Measurements from ENCODE around the gene IQSEC2.

The IQSEC2 gene

GRCh38 chrX:53320543-53321229 lies 39.3 kb upstream of the IQSEC2 start:
- TF ChIP-seq YY1 (IDR thresholded peaks at IDR 0.05; ENCODE audit: insufficient read depth, insufficient read length): no peak
- no peak for TF ChIP-seq ZNF274 (IDR thresholded peaks at IDR 0.05; ENCODE audit: low read depth, low read length)
- no peak for TF ChIP-seq SUZ12 (IDR thresholded peaks at IDR 0.05; ENCODE audit: extremely low read depth, insufficient read depth, insufficient read length)
- peaks cover 67% of the 10 kb centered on the region for H3K27me3 ChIP-seq (ENCODE audit: insufficient read depth, insufficient read length)
- no peak for DNase-seq (ENCODE audit: low read depth, low spot score)
- H3K36me3 ChIP-seq (ENCODE audit: insufficient read depth, insufficient read length, low read length): no peaks in the 10 kb centered on the region
- H3K4me3 ChIP-seq (ENCODE audit: insufficient read length, low read depth): peak overlapping the region; percentile 68
- H3K9ac ChIP-seq (ENCODE audit: insufficient read length, low read depth): peak overlapping the region; percentile 76
- H3K4me1 ChIP-seq (ENCODE audit: insufficient read depth, insufficient read length): peaks cover 16% of the 10 kb centered on the region
- no peaks in the 10 kb centered on the region for H3K9me3 ChIP-seq (ENCODE audit: insufficient read depth, low read length)

GRCh38 chrX:53319614-53320542 lies 38.5 kb upstream of the IQSEC2 start:
- H3K9ac ChIP-seq (ENCODE audit: insufficient read length, low read depth): peak overlapping the region; percentile 76

GRCh38 chrX:53318766-53319353 lies 37.5 kb upstream of the IQSEC2 start:
- no peak for TF ChIP-seq ZNF274 (IDR thresholded peaks at IDR 0.05; ENCODE audit: low read depth, low read length)
- no peak for TF ChIP-seq SUZ12 (IDR thresholded peaks at IDR 0.05; ENCODE audit: extremely low read depth, insufficient read depth, insufficient read length)
- no peak for TF ChIP-seq YY1 (IDR thresholded peaks at IDR 0.05; ENCODE audit: insufficient read depth, insufficient read length)
- no peaks in the 10 kb centered on the region for H3K36me3 ChIP-seq (ENCODE audit: insufficient read depth, insufficient read length, low read length)
- no peak for DNase-seq (ENCODE audit: low read depth, low spot score)
- H3K27me3 ChIP-seq (ENCODE audit: insufficient read depth, insufficient read length): peaks cover 60% of the 10 kb centered on the region
- no peak overlapping the region for H3K9ac ChIP-seq (ENCODE audit: insufficient read length, low read depth)
- H3K9me3 ChIP-seq (ENCODE audit: insufficient read depth, low read length): no peaks in the 10 kb centered on the region
- H3K4me1 ChIP-seq (ENCODE audit: insufficient read depth, insufficient read length): peaks cover 16% of the 10 kb centered on the region
- H3K4me3 ChIP-seq (ENCODE audit: insufficient read length, low read depth): no peak overlapping the region

More at GRCh38 chrX:53319614-53320542, 38.5 kb upstream of the IQSEC2 start:
- H3K27me3 ChIP-seq (ENCODE audit: insufficient read depth, insufficient read length): peaks cover 65% of the 10 kb centered on the region
- peak overlapping the region; percentile 68 for H3K4me3 ChIP-seq (ENCODE audit: insufficient read length, low read depth)
- no peaks in the 10 kb centered on the region for H3K36me3 ChIP-seq (ENCODE audit: insufficient read depth, insufficient read length, low read length)
- TF ChIP-seq YY1 (IDR thresholded peaks at IDR 0.05; ENCODE audit: insufficient read depth, insufficient read length) (no peak), SUZ12 (IDR thresholded peaks at IDR 0.05; ENCODE audit: extremely low read depth, insufficient read depth, insufficient read length) (no peak), ZNF274 (IDR thresholded peaks at IDR 0.05; ENCODE audit: low read depth, low read length) (no peak)
- DNase-seq (ENCODE audit: low read depth, low spot score): no peak
- H3K9me3 ChIP-seq (ENCODE audit: insufficient read depth, low read length): no peaks in the 10 kb centered on the region
- H3K4me1 ChIP-seq (ENCODE audit: insufficient read depth, insufficient read length): peaks cover 16% of the 10 kb centered on the region

GRCh38 chrX:53317365-53318069 lies 36.1 kb upstream of the IQSEC2 start:
- Histone ChIP-seq H3K4me1 (ENCODE audit: insufficient read depth, insufficient read length) (peaks cover 16% of the 10 kb centered on the region), H3K9me3 (ENCODE audit: insufficient read depth, low read length) (no peaks in the 10 kb centered on the region), H3K9ac (ENCODE audit: insufficient read length, low read depth) (no peak overlapping the region), H3K27me3 (ENCODE audit: insufficient read depth, insufficient read length) (peaks cover 49% of the 10 kb centered on the region), H3K4me3 (ENCODE audit: insufficient read length, low read depth) (no peak overlapping the region), H3K36me3 (ENCODE audit: insufficient read depth, insufficient read length, low read length) (no peaks in the 10 kb centered on the region)
- no peak for TF ChIP-seq SUZ12 (IDR thresholded peaks at IDR 0.05; ENCODE audit: extremely low read depth, insufficient read depth, insufficient read length)
- no peak for TF ChIP-seq YY1 (IDR thresholded peaks at IDR 0.05; ENCODE audit: insufficient read depth, insufficient read length)
- no peak for TF ChIP-seq ZNF274 (IDR thresholded peaks at IDR 0.05; ENCODE audit: low read depth, low read length)
- DNase-seq (ENCODE audit: low read depth, low spot score): peak; percentile 51

GRCh38 chrX:53316860-53317237 lies 35.5 kb upstream of the IQSEC2 start:
- H3K4me3 ChIP-seq (ENCODE audit: insufficient read length, low read depth): no peak overlapping the region
- H3K27me3 ChIP-seq (ENCODE audit: insufficient read depth, insufficient read length): peaks cover 42% of the 10 kb centered on the region
- H3K9ac ChIP-seq (ENCODE audit: insufficient read length, low read depth): no peak overlapping the region
- no peak for DNase-seq (ENCODE audit: low read depth, low spot score)
- no peaks in the 10 kb centered on the region for H3K9me3 ChIP-seq (ENCODE audit: insufficient read depth, low read length)
- TF ChIP-seq YY1 (IDR thresholded peaks at IDR 0.05; ENCODE audit: insufficient read depth, insufficient read length) (no peak), ZNF274 (IDR thresholded peaks at IDR 0.05; ENCODE audit: low read depth, low read length) (no peak), SUZ12 (IDR thresholded peaks at IDR 0.05; ENCODE audit: extremely low read depth, insufficient read depth, insufficient read length) (no peak)
- H3K4me1 ChIP-seq (ENCODE audit: insufficient read depth, insufficient read length): peaks cover 16% of the 10 kb centered on the region
- no peaks in the 10 kb centered on the region for H3K36me3 ChIP-seq (ENCODE audit: insufficient read depth, insufficient read length, low read length)

GRCh38 chrX:53316111-53316859 lies 34.9 kb upstream of the IQSEC2 start:
- DNase-seq (ENCODE audit: low read depth, low spot score): no peak
- H3K36me3 ChIP-seq (ENCODE audit: insufficient read depth, insufficient read length, low read length): no peaks in the 10 kb centered on the region
- TF ChIP-seq SUZ12 (IDR thresholded peaks at IDR 0.05; ENCODE audit: extremely low read depth, insufficient read depth, insufficient read length) (no peak), ZNF274 (IDR thresholded peaks at IDR 0.05; ENCODE audit: low read depth, low read length) (no peak), YY1 (IDR thresholded peaks at IDR 0.05; ENCODE audit: insufficient read depth, insufficient read length) (no peak)
- no peak overlapping the region for H3K4me3 ChIP-seq (ENCODE audit: insufficient read length, low read depth)
- H3K4me1 ChIP-seq (ENCODE audit: insufficient read depth, insufficient read length): peaks cover 14% of the 10 kb centered on the region
- peaks cover 36% of the 10 kb centered on the region for H3K27me3 ChIP-seq (ENCODE audit: insufficient read depth, insufficient read length)
- no peaks in the 10 kb centered on the region for H3K9me3 ChIP-seq (ENCODE audit: insufficient read depth, low read length)
- peak overlapping the region; percentile 13 for H3K9ac ChIP-seq (ENCODE audit: insufficient read length, low read depth)
